GM18951 (cell line): ENCODE results near the gene FBXO42.

ENCODE experiments used
- POLR2A ChIP-seq: IDR thresholded peaks from 4 replicates; pipeline ENCODE4 v1.6.1; 2011; ENCODE audit warnings: mild to moderate bottlenecking; ENCODE audit not compliant: insufficient read length, insufficient read depth; ENCODE audit errors: extremely low read depth
- in situ Hi-C: fragments of 300-500 bp; cut with MboI; formaldehyde crosslinking; loops from one replicate; pipeline ENCODE4 v1.12.0; 2022; ENCODE audit warnings: low sequenced_read_pairs, mixed read lengths, inconsistent platforms; ENCODE audit not compliant: unreplicated experiment

Gene FBXO42

GRCh38 chr1:16351994-16352841, at the start of gene FBXO42:
FBXO42 (minus strand) TSS chr1:16352480; CDS start chr1:16315418, 37,062 bp downstream.
- in situ Hi-C loops = loop anchor here (25.0 kb wide), 1 partner anchor 265 kb away; no protein-coding TSS in a partner anchor
- peak; percentile 93 for TF ChIP-seq POLR2A

DNA sequence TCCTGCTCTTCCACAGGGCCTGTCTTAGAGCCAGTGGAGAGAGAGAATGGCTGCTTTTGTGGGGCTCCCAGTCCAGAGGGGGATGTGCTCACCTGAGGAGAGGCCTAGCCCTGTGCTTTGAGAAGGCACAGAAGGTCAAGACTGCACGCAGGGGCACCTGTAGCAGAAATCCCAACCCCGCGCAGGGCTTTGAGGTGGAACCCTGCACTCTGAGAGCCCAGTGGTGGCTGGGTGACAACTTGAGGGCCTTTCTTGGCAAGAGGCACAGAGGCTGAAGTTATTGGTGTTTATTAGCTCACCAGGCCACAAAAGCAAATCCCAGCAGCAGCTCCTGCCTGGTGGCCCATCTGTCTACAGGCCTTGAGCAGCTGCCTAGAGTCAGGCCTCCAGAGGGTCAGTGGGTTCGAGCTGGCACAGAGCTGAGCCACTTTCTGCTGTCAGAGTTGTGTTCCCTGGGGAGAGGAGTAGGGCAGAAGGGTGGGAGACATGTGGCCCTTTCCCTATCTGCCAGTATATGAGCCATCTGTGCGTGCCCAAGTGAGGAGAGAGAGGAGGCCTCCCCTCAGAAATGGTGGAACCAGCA, 46.2 kb upstream of the FBXO42 start:
- no peak for TF ChIP-seq POLR2A
- in situ Hi-C loops = no loop called here

DNA sequence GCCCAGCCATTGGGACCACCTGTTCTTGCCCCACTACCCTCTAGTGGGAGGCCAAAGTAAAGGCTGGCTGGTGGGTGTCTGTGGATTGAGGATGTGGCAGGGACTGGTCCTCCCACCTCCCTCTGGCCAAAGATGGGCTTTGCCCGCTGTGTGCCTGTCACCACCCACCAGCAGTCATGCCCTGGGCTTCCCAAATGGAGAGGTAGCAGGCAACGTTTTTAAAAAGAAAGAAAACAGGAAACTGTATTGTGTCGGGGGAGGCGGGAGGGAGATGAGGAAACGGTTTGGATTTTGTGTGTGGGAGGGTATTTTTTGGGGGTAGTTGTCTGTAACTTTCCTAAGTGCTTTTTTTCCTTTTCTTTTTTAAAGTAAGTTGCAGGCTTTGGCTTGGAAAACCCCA, 44.8 kb upstream of the FBXO42 start:
- TF ChIP-seq POLR2A = no peak
- in situ Hi-C loops = no loop called here

GRCh38 chr1:16396591-16396990, 44.3 kb upstream of the FBXO42 start:
- TF ChIP-seq POLR2A = no peak
- in situ Hi-C loops = no loop called here

DNA sequence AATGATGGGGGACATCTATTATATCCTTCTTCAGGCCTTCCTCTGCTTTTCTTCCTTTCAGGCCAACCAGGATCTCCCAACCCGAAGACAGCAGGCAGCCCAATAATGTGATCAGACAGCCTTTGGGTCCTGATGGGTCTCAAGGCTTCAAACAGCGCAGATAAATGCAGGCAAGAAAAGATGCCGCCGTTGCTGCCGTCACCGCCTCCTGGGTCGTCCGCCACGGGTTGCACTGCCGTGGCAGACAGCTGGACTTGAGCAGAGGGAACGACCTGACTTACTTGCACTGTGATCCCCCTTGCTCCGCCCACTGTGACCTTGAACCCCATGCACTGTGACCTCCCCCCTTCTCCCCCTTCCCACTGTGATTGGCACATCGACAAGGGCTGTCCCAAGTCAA, 42.7 kb upstream of the FBXO42 start:
- no peak for TF ChIP-seq POLR2A
- in situ Hi-C loops = no loop called here

GRCh38 chr1:16393570-16394521, 41.6 kb upstream of the FBXO42 start:
- in situ Hi-C loops = no loop called here
- TF ChIP-seq POLR2A = no peak

GRCh38 chr1:16392740-16393569, 40.7 kb upstream of the FBXO42 start:
- TF ChIP-seq POLR2A = no peak
- in situ Hi-C loops = no loop called here

DNA sequence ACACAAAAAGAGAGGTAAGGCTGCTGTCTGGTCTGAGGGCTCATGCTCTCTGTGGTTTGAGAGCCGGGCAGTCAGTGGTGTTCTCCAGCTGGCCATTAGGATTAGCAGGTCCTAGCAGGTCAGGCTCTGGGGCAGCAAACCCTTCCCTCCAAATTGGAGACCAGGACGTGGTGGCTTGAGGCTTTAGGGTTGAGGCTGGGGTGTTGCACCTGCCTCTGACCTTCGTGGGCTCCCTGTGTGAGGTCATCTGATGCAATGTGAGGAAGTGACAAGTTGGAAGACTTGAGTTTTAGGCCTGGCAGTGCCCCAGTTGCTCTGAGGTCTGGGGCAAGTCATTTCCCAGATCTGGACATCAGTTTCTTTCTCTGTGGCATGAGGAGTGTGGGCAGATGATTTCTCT, 39.1 kb upstream of the FBXO42 start:
- TF ChIP-seq POLR2A = no peak
- in situ Hi-C loops = no loop called here

DNA sequence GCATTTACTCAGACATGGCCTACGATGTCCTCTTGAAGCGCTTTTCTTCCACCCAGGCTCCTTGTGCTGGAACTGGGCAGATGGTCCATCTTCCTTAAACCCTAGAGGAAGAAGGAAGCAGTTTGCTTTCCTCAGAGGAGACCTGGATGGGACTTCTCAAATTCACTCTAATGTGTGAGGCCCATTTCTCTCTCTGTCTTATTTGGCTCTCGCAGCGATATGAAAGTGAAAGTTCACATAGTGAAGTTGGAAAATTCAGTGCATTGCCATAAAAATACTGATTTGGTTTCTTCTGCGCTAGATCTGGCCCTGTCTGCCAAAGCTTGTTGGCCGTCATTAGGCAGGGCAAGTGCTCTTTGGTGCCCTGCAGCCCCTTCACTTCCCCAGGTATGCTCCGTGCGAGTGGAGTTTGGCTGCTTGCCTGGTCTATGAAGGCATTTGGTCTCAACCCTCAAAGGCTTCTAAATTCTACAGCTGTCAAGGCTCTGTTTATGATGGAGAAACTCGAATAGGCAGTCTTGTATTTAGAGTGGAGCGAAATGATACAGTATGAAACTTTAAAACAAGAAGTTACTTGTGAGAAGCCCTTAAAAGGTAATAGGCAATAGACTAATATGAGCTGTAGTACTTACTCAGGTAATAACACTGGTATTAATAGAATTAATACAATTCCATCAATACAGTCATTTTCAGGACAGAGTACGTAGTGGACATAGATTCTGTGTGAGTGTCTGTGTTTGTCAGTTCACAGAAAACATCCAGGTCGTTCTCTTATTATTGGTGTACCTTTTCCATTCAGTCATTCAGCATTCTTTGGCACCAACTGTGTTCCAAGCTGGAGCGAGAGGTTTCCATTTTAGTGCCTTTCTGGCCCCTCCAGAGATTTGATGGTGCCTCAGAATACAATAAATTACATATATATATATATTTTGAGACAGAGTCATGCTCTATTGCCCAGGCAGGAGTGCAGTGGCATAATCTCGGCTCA, 35.2 kb upstream of the FBXO42 start:
- no peak for TF ChIP-seq POLR2A
- in situ Hi-C loops = no loop called here

DNA sequence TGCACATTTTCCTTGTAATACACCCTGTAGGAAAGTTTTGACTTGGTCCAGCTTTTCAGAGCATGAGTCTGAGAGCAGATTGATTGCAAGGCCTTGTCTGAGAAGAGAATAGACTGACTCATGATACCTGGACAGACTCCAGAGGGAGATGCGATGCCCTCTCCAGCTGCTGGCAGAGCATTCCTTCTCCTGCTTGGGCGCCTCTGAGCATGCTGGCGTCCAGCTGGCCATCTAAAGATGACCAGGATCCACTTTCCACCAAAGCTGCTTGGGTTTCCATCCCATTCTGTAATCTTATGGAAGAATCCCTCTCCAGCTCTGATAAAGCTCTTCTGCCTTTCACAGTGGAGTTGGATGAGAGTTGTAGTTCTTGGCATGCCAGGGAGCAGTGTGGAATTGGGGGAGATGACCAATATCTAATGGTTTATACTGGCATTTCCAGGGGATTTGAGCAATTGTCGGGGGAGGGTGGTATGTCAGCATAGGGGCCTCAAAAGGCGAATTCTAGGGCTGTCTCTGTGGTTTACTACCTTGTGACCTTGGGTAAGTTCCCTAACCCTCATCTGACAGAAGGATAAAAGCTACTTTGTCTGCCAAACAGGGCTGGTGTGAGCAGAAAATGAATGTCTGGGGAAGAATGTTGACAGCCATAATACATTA, 34.3 kb upstream of the FBXO42 start:
- in situ Hi-C loops = no loop called here

More for the DNA sequence above, 34.3 kb upstream of the FBXO42 start:
- TF ChIP-seq POLR2A = no peak
